ENCODE data around the gene TYK2.
A peak's percentile ranks its signal among the peaks of the same experiment; 100 is the strongest.

TYK2 gene

DNA sequence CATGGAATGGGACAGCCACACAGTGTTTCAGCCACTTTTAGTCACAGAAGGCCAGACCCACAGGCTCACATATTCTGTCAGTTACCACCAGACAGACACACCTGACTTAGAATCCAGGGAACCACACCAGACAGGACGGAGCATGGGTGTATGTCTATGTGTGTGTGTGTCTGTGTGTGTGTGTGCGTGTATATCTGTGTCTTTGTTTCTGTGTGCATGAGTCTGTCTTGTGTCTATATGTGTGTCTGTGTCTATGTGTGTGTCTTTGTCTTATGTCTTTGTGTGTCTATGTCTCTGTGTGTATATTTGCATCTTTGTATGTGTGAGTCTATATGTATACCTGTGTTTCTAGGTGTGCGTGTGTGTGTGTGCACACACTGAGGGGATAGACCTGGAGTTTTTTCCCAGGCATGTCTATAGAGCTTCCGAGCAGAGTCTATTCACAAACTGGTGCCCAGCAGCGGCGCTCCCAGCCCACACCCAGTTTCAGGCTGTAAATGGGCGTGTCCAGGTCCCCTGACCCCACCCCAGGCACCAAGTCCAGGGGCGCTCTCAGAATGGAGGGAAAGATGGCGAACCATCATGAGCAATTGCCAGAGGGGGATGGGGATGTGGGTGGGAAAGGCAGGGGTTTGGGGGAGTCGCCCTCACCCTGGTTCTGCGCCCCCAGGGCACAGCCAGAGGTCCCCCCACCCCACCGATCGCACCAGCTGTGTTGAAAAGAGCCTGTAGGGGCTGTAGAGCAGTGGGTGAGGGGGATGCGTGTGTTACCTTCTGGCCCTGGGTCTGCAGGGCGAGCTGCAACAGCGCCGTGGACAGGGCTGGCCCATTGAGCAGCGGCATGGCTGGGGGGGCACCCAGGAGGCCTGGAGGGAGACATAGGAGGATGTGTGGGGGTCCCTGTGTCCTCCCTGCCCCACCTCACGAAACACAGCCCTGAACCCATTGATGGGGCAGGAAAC, 58.2 kb downstream of the TYK2 start:
- H3K4me3 ChIP-seq (ENCODE audit: low read depth, low read length) = no peak overlapping the region
- H3K27ac ChIP-seq (ENCODE audit: extremely low read depth, low read depth, low read length) = no peak overlapping the region
- peaks cover 44 to 94% of the 10 kb centered on the region in 2 experiments; a peak in 2 of 3 replicates for H3K36me3 ChIP-seq (ENCODE audit: control insufficient read depth in 2 of 2, insufficient read depth in 1 of 2, low read length in 2 of 2)
- ChIA-PET POLR2A (interaction anchor here (0.9 to 3.6 kb wide), 3 partner anchors 9 to 11 kb away, joined by 3 to 17 read pairs (median 5); partner anchors contain the start of gene RAVER1), CTCF (no interaction called here)
- H3K4me1 ChIP-seq (ENCODE audit: control insufficient read depth, insufficient read depth, low read length) = no peaks in the 10 kb centered on the region
- no peaks in the 10 kb centered on the region for H3K9me3 ChIP-seq (ENCODE audit: control insufficient read depth, insufficient read depth, low read depth, low read length)
- TF ChIP-seq, protein P1, sequence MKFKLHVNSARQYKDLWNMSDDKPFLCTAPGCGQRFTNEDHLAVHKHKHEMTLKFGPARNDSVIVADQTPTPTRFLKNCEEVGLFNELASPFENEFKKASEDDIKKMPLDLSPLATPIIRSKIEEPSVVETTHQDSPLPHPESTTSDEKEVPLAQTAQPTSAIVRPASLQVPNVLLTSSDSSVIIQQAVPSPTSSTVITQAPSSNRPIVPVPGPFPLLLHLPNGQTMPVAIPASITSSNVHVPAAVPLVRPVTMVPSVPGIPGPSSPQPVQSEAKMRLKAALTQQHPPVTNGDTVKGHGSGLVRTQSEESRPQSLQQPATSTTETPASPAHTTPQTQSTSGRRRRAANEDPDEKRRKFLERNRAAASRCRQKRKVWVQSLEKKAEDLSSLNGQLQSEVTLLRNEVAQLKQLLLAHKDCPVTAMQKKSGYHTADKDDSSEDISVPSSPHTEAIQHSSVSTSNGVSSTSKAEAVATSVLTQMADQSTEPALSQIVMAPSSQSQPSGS (tag by site-specific recombination; IDR thresholded peaks at IDR 0.05; ENCODE audit: low read depth) = no peak
- TF ChIP-seq KLF8 (tag by site-specific recombination; IDR thresholded peaks at IDR 0.05) (peak; percentile 56; the same call in 1 of the 2 replicates), ZNF221 (tag by site-specific recombination; IDR thresholded peaks at IDR 0.05; ENCODE audit: borderline replicate concordance) (no peak), SP2 (tag by site-specific recombination; IDR thresholded peaks at IDR 0.05) (no peak), GLI4 (tag by site-specific recombination; IDR thresholded peaks at IDR 0.05) (no peak), ZNF239 (tag by site-specific recombination; IDR thresholded peaks at IDR 0.05) (no peak), ZNF391 (tag by site-specific recombination; IDR thresholded peaks at IDR 0.05; ENCODE audit: borderline replicate concordance, low read depth) (no peak), ZNF560 (tag by site-specific recombination; IDR thresholded peaks at IDR 0.05; ENCODE audit: borderline replicate concordance) (no peak), HOXC10 (CRISPR knock-in tag; IDR thresholded peaks at IDR 0.05) (no peak), ZNF654 (tag by site-specific recombination; IDR thresholded peaks at IDR 0.05; ENCODE audit: low read depth) (no peak), ZSCAN23 (tag by site-specific recombination; IDR thresholded peaks at IDR 0.05) (no peak), ZNF843 (tag by site-specific recombination; IDR thresholded peaks at IDR 0.05) (no peak), REPIN1 (tag by site-specific recombination; IDR thresholded peaks at IDR 0.05; ENCODE audit: low read depth) (no peak), ZNF214 (tag by site-specific recombination; IDR thresholded peaks at IDR 0.05; ENCODE audit: borderline replicate concordance) (no peak), ZNF600 (tag by site-specific recombination; IDR thresholded peaks at IDR 0.05) (no peak), ZBTB7A (tag by site-specific recombination; IDR thresholded peaks at IDR 0.05; ENCODE audit: low read depth) (no peak; the same call in 1 of the 2 replicates), GLIS2 (tag by site-specific recombination; IDR thresholded peaks at IDR 0.05) (peak; percentile 41), KLF16 (tag by site-specific recombination; IDR thresholded peaks at IDR 0.05) (no peak), KLF1 (tag by site-specific recombination; IDR thresholded peaks at IDR 0.05) (peak; percentile 66; the same call in 1 of the 2 replicates), ZNF248 (tag by site-specific recombination; IDR thresholded peaks at IDR 0.05) (no peak), ZNF514 (tag by site-specific recombination; IDR thresholded peaks at IDR 0.05) (no peak), ZBTB8A (tag by site-specific recombination; IDR thresholded peaks at IDR 0.05) (peak; percentile 64)
- TF ChIP-seq, protein P2, sequence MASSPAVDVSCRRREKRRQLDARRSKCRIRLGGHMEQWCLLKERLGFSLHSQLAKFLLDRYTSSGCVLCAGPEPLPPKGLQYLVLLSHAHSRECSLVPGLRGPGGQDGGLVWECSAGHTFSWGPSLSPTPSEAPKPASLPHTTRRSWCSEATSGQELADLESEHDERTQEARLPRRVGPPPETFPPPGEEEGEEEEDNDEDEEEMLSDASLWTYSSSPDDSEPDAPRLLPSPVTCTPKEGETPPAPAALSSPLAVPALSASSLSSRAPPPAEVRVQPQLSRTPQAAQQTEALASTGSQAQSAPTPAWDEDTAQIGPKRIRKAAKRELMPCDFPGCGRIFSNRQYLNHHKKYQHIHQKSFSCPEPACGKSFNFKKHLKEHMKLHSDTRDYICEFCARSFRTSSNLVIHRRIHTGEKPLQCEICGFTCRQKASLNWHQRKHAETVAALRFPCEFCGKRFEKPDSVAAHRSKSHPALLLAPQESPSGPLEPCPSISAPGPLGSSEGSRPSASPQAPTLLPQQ (tag by site-specific recombination; IDR thresholded peaks at IDR 0.05) = no peak
- TF ChIP-seq, protein P3, sequence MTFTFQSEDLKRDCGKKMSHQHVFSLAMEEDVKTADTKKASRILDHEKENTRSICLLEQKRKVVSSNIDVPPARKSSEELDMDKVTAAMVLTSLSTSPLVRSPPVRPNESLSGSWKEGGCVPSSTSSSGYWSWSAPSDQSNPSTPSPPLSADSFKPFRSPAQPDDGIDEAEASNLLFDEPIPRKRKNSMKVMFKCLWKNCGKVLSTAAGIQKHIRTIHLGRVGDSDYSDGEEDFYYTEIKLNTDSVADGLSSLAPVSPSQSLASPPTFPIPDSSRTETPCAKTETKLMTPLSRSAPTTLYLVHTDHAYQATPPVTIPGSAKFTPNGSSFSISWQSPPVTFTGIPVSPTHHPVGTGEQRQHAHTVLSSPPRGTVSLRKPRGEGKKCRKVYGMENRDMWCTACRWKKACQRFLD (tag by site-specific recombination; IDR thresholded peaks at IDR 0.05) = no peak
- TF ChIP-seq, protein P4, sequence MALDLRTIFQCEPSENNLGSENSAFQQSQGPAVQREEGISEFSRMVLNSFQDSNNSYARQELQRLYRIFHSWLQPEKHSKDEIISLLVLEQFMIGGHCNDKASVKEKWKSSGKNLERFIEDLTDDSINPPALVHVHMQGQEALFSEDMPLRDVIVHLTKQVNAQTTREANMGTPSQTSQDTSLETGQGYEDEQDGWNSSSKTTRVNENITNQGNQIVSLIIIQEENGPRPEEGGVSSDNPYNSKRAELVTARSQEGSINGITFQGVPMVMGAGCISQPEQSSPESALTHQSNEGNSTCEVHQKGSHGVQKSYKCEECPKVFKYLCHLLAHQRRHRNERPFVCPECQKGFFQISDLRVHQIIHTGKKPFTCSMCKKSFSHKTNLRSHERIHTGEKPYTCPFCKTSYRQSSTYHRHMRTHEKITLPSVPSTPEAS (tag by site-specific recombination; IDR thresholded peaks at IDR 0.05) = peak; percentile 90
- TF ChIP-seq, protein P5, sequence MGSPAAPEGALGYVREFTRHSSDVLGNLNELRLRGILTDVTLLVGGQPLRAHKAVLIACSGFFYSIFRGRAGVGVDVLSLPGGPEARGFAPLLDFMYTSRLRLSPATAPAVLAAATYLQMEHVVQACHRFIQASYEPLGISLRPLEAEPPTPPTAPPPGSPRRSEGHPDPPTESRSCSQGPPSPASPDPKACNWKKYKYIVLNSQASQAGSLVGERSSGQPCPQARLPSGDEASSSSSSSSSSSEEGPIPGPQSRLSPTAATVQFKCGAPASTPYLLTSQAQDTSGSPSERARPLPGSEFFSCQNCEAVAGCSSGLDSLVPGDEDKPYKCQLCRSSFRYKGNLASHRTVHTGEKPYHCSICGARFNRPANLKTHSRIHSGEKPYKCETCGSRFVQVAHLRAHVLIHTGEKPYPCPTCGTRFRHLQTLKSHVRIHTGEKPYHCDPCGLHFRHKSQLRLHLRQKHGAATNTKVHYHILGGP (tag by site-specific recombination; IDR thresholded peaks at IDR 0.05) = no peak
- TF ChIP-seq, protein P6, sequence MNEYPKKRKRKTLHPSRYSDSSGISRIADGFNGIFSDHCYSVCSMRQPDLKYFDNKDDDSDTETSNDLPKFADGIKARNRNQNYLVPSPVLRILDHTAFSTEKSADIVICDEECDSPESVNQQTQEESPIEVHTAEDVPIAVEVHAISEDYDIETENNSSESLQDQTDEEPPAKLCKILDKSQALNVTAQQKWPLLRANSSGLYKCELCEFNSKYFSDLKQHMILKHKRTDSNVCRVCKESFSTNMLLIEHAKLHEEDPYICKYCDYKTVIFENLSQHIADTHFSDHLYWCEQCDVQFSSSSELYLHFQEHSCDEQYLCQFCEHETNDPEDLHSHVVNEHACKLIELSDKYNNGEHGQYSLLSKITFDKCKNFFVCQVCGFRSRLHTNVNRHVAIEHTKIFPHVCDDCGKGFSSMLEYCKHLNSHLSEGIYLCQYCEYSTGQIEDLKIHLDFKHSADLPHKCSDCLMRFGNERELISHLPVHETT (tag by site-specific recombination; IDR thresholded peaks at IDR 0.05) = peak; percentile 19; the same call in 1 of the 2 replicates

Data from HEK293 (cell line).